HCT116 (cell line): ENCODE measurements around the gene SPRING1. TPM values are rescaled to one million over a fixed set of nuclear protein-coding genes. Genes with fewer than 3 reads are reported as not detected.

ENCODE experiments used
- ATAC-seq: fragments of 200-7000 bp; cut with Tn5 transposase; 2 replicates; pipeline ENCODE4 v1.9.1; 2020; ENCODE audit warnings: mild to moderate bottlenecking, moderate library complexity
- BruUV-seq: library from RNA; stranded (reverse); fragments of 400-500 nt; replicated peaks from 2 replicates; lab custom pipeline; 2021; lab: Mats Ljungman, UMichigan
- CTCF ChIA-PET: fragments of 300-600 bp; sonication (Branson Sonifier 250); formaldehyde crosslinking; loops from one replicate; lab custom pipeline; 2021; ENCODE audit warnings: antibody characterized with exemption; lab: Charles Lee
- POLR2A ChIA-PET: fragments of 300-600, 350-600 bp; sonication (Branson Sonifier 250); formaldehyde crosslinking; loops from one replicate; lab custom pipeline; 2021; ENCODE audit warnings: antibody characterized with exemption; lab: Charles Lee
- RAD21 ChIA-PET, 2 experiments: fragments of 300-600 bp; sonication (Branson Sonifier 250); formaldehyde crosslinking; loops; one replicate each; lab custom pipeline; 2023; ENCODE audit warnings: low total read pairs in 2 of 2; ENCODE audit not compliant: uncharacterized antibody in 2 of 2, unreplicated experiment in 2 of 2, low non-redundant PET in 1 of 2; lab: Charles Lee
- DNase-seq: peaks from one replicate; pipeline ENCODE4 v3.0.0-alpha.2; 2010; ENCODE audit warnings: low read depth, low spot score
- H2AFZ ChIP-seq: fragments of 200-600 bp; shearing (Covaris generic), sonication (generic); 2 replicates; pipeline ENCODE4 v1.6.1; 2017; ENCODE audit warnings: low read depth, mixed run types, mixed read lengths, antibody characterized with exemption, low read length; ENCODE audit not compliant: poor library complexity, severe bottlenecking
- H3K27ac ChIP-seq: 2 replicates; pipeline ENCODE4 v1.5.1; 2012; ENCODE audit warnings: low read depth, low read length
- H3K27me3 ChIP-seq: fragments of 200-600 bp; sonication (generic); 2 replicates; pipeline ENCODE4 v1.6.1; 2016; ENCODE audit warnings: mixed run types, low read length, mixed read lengths; ENCODE audit not compliant: insufficient read depth
- H3K36me3 ChIP-seq, 2 experiments: fragments of 200-500 bp in 1 of 2; fragments of 200-600 bp in 1 of 2; sonication (Bioruptor generic) in 1 of 2; sonication (generic) in 1 of 2; 2 replicates each; pipeline versions ENCODE4 v1.5.1 to v1.6.1; 2014 to 2016; ENCODE audit warnings: low read length in 2 of 2, inconsistent platforms in 1 of 2, mixed read lengths in 1 of 2, mixed run types in 1 of 2; ENCODE audit not compliant: insufficient read depth in 2 of 2, control insufficient read depth in 1 of 2
- H3K4me1 ChIP-seq, 2 experiments: fragments of 200-600 bp in 1 of 2; sonication (generic) in 1 of 2; 2 replicates each; pipeline versions ENCODE4 v1.5.1 to v1.6.1; 2012 to 2017; ENCODE audit warnings: low read length in 2 of 2, inconsistent platforms in 1 of 2, mild to moderate bottlenecking in 1 of 2, mixed read lengths in 1 of 2, mixed run types in 1 of 2, moderate library complexity in 1 of 2; ENCODE audit not compliant: insufficient read depth in 2 of 2, control insufficient read depth in 1 of 2
- H3K4me2 ChIP-seq: fragments of 200-600 bp; sonication (generic); 2 replicates; pipeline ENCODE4 v1.6.1; 2017; ENCODE audit warnings: mixed run types, low read length, mixed read lengths
- H3K4me3 ChIP-seq, 2 experiments: fragments of 200-600 bp in 1 of 2; sonication (generic) in 1 of 2; replicated peaks in 1 of 2; 2 replicates each; pipeline ENCODE4 v1.5.1; 2011 to 2016; ENCODE audit warnings: low read length in 2 of 2, control low read depth in 1 of 2, low read depth in 1 of 2, mild to moderate bottlenecking in 1 of 2, mixed read lengths in 1 of 2, mixed run types in 1 of 2
- H3K79me2 ChIP-seq: fragments of 200-600 bp; sonication (generic); 2 replicates; pipeline ENCODE4 v1.6.1; 2017; ENCODE audit warnings: mild to moderate bottlenecking, mixed run types, low read length, moderate library complexity, mixed read lengths; ENCODE audit not compliant: insufficient read depth
- H3K9ac ChIP-seq: fragments of 200-600 bp; sonication (generic); 2 replicates; pipeline ENCODE4 v1.6.1; 2016; ENCODE audit warnings: low read length, mixed read lengths
- H3K9me2 ChIP-seq: fragments of 200-600 bp; sonication (generic), shearing (Covaris generic); 2 replicates; pipeline ENCODE4 v1.6.1; 2017; ENCODE audit warnings: mixed run types, mild to moderate bottlenecking, moderate library complexity; ENCODE audit not compliant: insufficient read depth
- H3K9me3 ChIP-seq, 2 experiments: fragments of 200-500 bp in 1 of 2; fragments of 200-600 bp in 1 of 2; sonication (Bioruptor generic) in 1 of 2; sonication (generic) in 1 of 2; 2 replicates each; pipeline ENCODE4 v1.6.1; 2014 to 2017; ENCODE audit warnings: low read length in 2 of 2, mixed read lengths in 2 of 2, inconsistent platforms in 1 of 2, low read depth in 1 of 2, mild to moderate bottlenecking in 1 of 2, mixed run types in 1 of 2, moderate library complexity in 1 of 2; ENCODE audit not compliant: control insufficient read depth in 1 of 2, insufficient read depth in 1 of 2
- H4K20me1 ChIP-seq: fragments of 200-600 bp; sonication (generic), shearing (Covaris generic); 2 replicates; pipeline ENCODE4 v1.6.1; 2017; ENCODE audit warnings: mixed run types, mild to moderate bottlenecking, moderate library complexity; ENCODE audit not compliant: insufficient read depth
- CBX3 ChIP-seq: IDR thresholded peaks from 2 replicates; pipeline ENCODE4 v1.6.1; 2012; ENCODE audit warnings: low read depth
- CEBPB ChIP-seq: IDR thresholded peaks from 2 replicates; pipeline ENCODE4 v1.6.1; 2012; ENCODE audit warnings: low read depth
- FOSL1 ChIP-seq: IDR thresholded peaks from 2 replicates; pipeline ENCODE4 v1.6.1; 2012; ENCODE audit warnings: low read depth
- REST ChIP-seq: IDR thresholded peaks from 2 replicates; pipeline ENCODE4 v1.6.1; 2012; ENCODE audit warnings: low read depth
- SIN3A ChIP-seq: IDR thresholded peaks from 2 replicates; pipeline ENCODE4 v1.6.1; 2012; ENCODE audit warnings: low read depth
- YY1 ChIP-seq: IDR thresholded peaks from 2 replicates; pipeline ENCODE4 v1.6.1; 2011; ENCODE audit warnings: low read length, low read depth, moderate library complexity, mild to moderate bottlenecking; ENCODE audit not compliant: insufficient replicate concordance; ENCODE audit errors: extremely low read depth
- ZFX ChIP-seq: fragments of 450-650 bp; IDR thresholded peaks from 2 replicates; pipeline ENCODE4 v1.6.1; 2017
- ZNF274 ChIP-seq: fragments of 200-500 bp; sonication (Bioruptor generic); IDR thresholded peaks from 2 replicates; pipeline ENCODE4 v1.6.1; 2014; ENCODE audit warnings: mild to moderate bottlenecking, low read depth, low read length, inconsistent platforms
- intact Hi-C: fragments of 100-400 bp; cut with micrococcal nuclease; formaldehyde crosslinking; loops from 2 replicates; pipeline ENCODE4 v1.10.0; 2022
- total RNA-seq: library from RNA; stranded (reverse); gene quantifications from one replicate; pipeline ENCODE4 v1.2.1, GENCODE V29; 2021; ENCODE audit not compliant: unreplicated experiment

SPRING1 gene
- total RNA-seq, 1 experiment from 2014 or later = 28.5 TPM

GRCh38 chr12:116760622-116761020, 22.8 kb upstream of the SPRING1 start:
- intact Hi-C loops = no loop called here
- no peak for TF ChIP-seq SIN3A
- no peak for TF ChIP-seq YY1
- no peak for TF ChIP-seq ZFX
- no peak for TF ChIP-seq CBX3
- TF ChIP-seq FOSL1 = no peak
- no peak for TF ChIP-seq CEBPB
- TF ChIP-seq ZNF274 = no peak
- no peak for TF ChIP-seq REST
- Histone ChIP-seq H3K4me1 (peaks cover 5 to 16% of the 10 kb centered on the region in 2 experiments; a peak in 2 of 4 replicates), H3K79me2 (peaks cover 14% of the 10 kb centered on the region; the same call in 1 of the 2 replicates), H3K4me3 (peak overlapping the region; percentile 75 to 76), H3K9ac (peak overlapping the region; percentile 61), H4K20me1 (no peaks in the 10 kb centered on the region), H2AFZ (no peak overlapping the region), H3K9me2 (no peaks in the 10 kb centered on the region), H3K9me3 (no peaks in the 10 kb centered on the region), H3K27ac (peak overlapping the region; percentile 67), H3K4me2 (peak overlapping the region; percentile 75), H3K36me3 (no peaks in the 10 kb centered on the region; a peak in 1 of 4 replicates), H3K27me3 (no peaks in the 10 kb centered on the region)
- RAD21 ChIA-PET = no interaction called here
- CTCF ChIA-PET = interaction anchor here (0.6 to 2.0 kb wide), 6 partner anchors 10 to 156 kb away, joined by 3 to 16 read pairs (median 5); no protein-coding TSS in a partner anchor
- POLR2A ChIA-PET = interaction anchor here (1.4 to 1.6 kb wide), 2 partner anchors 8 to 10 kb away, joined by 3 to 6 read pairs; no protein-coding TSS in a partner anchor
- no peak for ATAC-seq
- BruUV-seq = no TSS peak
- DNase-seq = no peak
